HG03354 (cell line): ENCODE data around the gene NXPE1.

Source experiments
- ATAC-seq: cut with Tn5 transposase; IDR thresholded peaks from one replicate; pipeline ENCODE4 v1.9.1; 2021; ENCODE audit warnings: mild to moderate bottlenecking; ENCODE audit not compliant: unreplicated experiment, poor library complexity, severe bottlenecking

NXPE1 gene

DNA sequence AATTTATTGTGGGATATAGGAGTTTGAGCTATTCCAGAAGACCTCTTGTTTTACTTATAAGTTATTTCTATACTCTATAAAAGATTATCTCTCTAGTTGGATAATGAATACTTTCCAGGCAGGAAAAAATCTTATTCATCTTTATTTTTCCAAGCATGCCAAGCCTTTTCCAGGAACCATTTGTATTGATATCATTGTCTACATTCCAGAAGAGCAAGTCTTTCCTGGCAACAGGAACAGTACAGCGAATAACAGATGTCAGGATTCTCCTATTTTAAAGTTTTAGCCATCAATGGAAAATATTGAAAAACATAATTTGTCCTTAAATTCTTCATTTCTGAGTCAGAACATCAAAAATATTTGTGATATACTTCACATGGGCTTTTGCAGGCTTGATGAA lies 5.2 kb upstream of the NXPE1 start:
- ATAC-seq = no peak

DNA sequence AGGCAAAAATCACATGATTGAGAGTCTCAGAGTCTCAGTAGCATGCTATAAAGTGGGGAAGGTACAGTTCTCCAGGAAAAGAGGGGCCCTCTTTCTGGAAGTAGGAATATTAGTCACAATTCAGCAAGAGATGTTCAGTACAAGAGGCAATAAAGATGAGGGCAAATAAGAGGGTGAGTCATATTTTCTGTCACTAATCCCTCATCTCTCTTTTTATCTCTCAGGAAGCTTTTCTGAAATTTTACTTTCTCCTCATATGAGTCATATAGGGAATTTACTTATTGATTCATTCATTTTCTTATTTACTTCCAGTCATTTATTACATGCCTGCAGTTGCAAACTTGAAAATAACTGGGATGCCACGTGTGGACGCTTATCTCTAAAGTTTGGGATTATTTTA lies 3.4 kb upstream of the NXPE1 start:
- no peak for ATAC-seq

DNA sequence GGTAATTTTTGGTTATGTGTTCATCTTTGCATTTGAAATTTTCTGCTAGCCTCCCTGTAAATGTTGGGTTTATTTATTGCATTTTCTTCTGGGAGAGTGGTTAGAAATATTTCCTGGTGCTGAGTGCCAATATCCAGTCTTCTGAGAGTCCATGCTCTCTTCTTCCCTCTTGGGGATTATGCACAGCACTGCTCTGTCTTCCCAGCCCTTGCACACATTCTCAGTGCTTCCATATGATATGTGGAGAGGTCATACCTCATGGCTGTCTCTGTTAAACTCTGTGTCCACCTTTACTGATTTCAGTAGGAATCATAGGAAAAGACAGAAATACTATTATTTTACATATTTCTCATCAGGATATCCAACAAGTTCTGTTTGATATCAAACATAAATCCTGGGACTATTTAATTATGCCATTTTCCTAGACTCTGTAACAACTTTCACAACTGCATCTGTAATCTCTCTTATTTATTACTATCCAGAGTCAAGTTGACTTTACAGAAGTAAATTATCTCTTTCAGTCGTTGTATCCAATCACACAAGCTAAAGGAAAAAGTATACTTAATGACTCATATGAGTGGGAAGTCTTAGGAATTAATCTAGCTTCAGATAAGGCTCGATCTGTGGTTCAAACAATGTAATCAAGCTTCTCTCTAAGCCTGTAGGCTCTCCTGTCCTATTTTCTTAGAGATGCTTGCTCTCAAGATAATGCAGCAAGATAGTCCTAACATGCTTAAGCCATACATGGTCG lies 2.7 kb upstream of the NXPE1 start:
- no peak for ATAC-seq

DNA sequence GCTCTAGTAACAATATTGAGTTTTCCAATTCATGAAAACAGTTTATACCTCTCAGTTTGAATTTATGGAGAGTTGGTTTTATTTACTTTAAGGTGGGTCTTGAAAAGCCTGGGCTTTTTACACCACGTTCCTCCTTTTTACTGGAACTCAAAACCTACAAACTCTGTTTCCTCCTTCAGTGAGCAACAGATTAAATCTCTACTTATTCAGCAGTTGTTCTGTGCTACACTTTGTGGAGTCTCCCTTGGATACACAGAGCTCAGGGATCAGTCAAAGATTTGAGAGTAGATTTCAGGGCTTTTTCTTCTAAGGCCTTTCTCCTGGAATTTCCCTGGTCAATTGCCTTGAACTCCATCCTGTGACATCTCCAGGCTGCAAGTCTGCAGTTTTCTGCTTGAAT lies 3.5 kb downstream of the NXPE1 start:
- ATAC-seq = no peak

DNA sequence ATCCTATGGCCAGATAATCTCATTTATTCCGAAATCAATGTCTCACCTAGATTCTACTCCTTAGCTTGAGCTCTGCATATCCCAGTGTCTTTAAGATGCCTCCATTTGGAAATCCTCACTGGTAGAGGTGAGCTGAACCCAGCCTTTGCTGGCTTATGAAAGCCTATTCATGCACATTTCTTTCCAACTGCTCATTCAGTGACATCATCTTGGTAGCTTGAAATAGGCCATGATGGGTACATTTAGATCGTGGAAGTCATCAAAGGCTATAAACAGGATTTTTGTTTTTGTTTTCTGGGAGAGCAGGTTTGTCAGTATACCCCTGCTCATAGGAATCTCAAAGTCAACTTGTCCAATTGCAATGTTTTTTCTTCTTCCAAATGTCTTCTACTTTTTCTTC lies 6.0 kb downstream of the NXPE1 start:
- no peak for ATAC-seq

DNA sequence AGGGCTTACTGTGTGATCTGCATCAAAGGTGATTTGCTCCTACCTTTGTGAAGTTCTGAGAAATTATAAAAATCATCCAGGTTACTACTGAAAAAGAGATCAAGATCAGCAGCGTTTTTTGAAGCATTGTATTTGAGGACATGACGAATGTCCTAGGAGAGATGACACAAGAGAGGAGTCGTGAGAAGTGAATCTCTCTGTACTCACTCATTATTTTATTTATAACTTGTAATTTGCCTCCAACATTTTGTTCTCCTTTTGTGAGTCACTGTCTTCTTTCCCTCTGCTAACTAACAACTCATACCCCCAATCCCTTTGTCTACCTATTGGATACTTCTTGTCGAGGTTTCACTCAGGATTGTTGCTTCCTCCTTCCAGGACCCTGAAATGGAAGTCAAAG lies 8.6 kb downstream of the NXPE1 start:
- no peak for ATAC-seq

DNA sequence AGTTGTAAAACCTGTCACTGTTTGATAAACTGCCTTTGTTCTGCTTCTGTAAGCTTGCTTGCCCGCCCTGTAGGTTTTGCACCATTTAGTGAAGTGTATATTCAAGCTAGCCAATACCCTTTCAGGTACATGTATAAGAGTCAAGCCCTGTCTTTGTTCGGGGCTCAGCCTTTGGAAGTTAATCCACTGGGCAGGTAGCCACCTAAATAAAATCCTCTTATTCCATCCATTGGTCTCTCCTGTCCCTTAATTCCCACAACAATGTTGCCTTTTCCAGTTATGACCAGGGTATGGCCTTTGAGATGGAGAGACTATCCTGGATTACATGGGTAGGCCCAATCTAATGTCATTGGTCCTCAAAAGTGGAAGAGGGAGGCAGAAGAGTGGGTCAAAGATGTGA lies 34.0 kb downstream of the NXPE1 start:
- ATAC-seq = no peak

DNA sequence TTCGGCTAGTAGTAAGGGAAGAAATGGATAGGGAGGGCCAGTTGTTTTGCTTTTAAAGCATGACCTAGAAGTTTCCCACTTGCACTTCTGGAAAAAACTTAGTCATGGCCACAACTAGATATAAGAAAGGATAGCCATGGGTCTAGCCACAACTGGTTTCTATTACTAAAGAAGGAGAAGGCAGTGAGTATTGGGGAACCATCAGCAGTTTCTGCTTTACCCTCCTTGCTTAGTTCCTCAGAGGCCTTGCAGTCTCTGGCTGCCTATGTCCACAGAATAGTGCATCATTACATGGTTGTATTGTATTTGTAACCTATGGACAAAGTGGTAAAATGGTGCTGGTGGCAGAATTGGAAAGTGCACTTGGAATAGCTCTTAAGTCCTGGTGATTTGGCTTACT lies 35.6 kb downstream of the NXPE1 start:
- ATAC-seq = no peak

DNA sequence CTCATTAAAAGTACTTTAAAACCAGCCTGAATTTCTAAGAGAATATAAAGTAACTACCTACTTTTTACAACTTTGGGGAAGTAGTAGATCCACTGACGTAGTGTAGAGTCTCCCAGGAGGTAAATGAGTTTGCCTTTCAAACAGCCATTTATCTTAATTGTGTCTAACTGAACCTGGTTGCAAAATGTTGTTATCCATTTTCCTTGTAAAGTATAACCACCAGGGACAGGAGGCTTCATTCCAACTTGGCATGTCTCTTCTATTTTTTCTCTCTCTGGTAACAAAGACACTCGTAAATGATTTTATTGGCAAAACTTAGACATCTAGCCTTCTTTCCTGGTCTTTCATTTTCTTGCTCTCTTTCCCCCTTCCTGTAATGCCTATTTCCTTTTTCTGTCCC lies 36.9 kb downstream of the NXPE1 start:
- no peak for ATAC-seq

DNA sequence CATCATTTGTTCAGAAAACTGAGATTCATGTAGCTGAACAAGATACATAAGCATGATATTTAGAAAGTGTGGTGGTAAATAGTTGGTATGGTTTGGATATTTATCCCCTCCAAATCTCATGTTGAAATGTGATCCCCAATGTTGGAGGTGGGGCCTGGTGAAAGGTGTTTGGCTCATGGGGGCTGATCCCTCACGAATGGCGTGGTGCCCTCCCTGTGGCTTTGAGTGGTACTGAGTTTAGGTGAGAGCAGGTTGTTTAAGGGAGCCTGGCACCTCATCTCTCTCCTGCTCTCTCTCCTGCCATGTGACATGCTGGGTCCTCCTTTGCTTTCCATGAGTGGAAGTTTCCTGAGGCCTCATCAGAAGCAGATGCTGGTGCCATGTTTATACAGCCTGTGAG lies 48.1 kb downstream of the NXPE1 start:
- ATAC-seq = no peak

DNA sequence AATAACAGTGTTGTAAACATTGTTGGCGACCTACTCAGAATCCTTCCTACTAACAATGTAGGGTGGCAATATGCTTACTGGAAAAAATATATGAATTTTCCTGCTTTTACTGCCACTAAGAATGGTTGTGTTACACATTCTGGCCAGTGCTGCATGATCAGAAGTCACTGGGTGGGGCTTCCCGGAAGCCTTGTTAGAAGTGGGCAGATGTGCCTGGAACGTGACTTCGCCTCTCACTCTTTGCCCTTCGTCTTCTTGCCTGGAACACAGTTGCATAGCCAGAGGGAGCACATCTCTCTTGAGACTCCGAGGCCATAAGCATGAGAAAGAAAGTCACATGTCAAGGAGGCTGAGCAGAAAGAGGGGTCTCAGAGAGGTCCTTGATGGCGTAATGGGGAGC lies 48.6 kb downstream of the NXPE1 start:
- no peak for ATAC-seq

DNA sequence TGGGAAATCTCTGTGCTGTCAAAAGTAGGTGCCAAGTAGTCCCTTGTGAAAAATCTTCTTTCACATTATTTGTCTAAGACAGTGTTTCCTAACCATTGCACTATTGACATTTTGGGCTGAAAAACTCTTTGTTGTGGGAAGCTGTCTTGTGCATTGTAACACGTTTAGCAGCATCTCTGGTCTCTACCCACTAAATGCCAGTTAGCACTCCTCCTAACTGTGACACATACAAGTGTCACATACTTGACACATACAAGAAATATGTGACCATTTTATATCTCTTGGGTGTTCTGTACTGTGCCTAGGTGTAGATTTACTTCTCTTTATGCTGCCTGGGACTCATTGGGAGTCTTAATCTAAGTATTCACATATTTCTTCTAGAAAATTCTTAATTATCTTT lies 57.8 kb downstream of the NXPE1 start:
- ATAC-seq = no peak

DNA sequence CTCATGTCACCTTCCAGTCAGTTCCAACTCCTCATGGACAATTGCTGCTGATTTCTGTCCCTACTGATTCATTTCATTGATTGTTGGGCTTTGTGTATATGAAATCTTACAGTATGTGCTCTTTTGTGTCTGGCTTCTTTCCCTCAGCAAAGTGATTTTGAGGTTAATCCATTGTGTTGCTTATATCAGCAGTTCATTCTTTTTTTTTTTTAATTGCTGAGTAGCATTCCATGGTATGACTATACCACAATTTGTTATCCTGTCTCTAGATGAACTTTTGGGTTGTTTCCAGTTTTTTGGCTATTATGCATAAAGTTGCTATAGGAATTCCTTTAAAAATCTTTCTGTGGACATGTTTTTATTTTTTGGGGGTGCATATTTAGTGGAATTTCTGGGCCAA lies 59.9 kb downstream of the NXPE1 start:
- no peak for ATAC-seq

DNA sequence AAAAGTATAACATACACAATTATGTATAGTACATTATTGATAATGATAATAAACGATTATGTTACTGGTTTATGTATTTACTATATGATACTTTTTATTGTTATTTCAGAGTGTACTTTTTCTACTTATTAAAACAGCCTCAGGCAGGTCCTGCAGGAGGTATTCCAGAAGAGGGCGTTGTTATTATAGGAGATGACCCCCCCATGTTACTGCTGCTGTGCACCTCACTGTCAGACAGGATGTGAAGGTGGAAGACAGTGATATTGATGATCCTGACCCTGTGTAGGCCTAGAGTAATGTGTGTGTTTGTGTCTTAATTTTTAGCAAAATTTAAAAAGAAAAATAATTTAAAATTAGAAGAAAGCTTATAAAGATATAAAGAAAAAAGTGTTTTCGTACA lies 62.8 kb downstream of the NXPE1 start:
- no peak for ATAC-seq

DNA sequence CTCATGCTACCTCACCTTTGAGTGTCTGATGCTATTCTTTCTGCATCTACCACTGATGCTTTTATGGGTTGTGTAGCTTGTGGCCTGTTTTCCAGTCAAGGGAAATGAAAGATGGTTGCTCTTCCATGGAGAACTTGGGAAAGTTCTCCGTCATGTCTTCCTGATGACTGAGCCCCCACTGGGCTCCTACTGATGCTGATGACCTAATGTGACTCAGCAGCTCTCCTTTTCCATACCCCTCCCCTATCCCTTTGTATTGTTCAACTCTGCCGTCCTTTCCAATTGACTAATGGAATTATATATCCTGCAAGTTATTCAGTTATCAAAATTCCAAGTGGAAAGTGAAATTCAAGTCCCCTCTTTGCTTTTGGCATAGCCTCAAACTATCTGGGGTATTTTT lies 75.8 kb downstream of the NXPE1 start:
- no peak for ATAC-seq

DNA sequence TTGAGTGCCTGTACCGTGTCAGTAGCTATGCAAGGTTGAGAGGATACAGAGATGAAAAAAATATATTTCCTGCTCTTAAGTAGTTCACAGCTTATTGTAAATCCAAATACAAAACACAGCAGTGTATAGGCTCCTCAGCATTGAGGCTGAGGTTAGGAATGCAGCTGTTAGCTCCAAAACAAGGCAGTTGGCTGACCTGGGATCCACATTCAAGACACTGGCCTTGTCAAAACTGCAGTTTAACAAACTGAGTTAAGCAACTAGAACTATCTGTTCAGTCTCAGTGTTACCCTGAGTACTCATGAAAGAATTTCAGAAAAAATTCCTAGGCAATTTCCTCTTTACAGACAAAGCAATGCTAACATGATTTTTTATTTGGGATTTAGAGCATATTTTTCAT lies 77.6 kb downstream of the NXPE1 start:
- ATAC-seq = no peak

DNA sequence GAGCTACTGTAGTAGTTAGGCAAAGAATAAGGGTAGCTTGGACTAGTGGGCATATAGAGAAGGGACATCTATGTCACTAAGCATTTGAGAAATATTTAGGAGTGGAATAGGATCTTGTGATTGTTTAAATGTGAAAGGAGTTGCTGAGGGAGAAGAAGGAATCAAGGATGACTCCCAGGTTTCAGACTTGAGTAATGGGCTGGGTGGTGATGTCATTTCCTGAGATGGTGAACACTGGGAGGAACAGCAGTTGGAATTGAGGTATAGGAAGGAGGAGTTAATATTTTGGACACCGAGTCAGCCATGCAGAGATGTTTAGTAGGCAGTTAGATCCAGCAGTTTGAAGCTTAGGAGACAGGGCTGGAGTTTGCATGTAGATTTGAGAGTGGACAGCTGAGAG lies 80.3 kb downstream of the NXPE1 start:
- ATAC-seq = no peak

DNA sequence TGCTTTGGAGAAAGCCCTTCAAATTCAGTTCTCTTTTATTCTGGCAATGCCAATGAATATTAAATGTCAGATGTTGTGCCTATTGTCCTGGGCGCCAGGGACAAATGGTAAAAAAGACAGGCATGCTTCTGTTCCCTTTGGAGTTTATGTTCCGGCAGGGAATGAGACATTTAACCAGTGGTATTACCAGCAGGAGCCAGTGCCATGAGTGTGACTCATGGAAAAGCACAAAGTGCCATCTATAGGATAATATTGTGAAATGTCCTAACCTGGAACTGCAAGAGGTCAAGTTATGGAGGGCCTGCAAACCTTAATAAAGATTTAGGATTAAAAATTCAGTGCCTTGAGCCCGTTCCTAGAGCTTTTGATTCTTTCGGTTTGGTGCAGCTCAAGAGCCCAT lies 80.9 kb downstream of the NXPE1 start:
- no peak for ATAC-seq

DNA sequence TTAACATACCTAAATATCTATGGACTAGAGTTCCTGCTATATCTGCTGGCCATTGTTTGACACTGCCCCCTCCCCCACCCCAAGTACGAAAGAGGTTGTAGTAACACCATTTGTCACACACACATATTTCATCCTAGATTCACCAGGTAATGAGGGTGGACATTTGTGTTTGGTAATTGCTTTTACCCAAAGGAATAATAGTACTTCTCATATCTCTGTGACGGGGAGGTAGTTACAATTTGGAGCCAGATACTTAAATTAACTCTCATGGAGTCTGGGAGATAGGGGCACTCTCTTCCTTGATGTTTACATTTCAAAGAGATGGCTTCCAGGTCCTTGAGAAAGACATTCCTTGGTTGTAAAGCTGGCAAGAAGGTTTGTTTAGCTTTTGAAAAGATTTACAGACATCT lies 81.7 kb downstream of the NXPE1 start:
- no peak for ATAC-seq

DNA sequence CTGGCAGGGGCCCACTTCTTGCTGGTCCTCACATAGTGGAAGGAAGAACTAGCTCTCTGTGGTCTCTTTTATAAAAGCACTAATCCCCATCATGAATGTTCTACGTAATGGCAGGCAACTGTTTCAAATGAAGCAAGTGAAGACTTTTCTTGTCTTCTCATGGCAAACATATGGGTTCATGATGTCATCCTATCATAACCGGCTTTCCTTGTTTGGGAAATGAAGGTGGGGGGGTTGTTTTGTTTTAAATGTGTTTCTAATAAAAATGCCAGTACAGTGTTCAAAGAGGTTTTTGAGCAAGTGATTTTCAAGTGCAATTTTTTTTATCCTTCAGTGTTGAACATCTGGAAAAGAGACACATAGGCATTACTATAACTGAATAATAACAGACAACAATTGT lies 87.0 kb downstream of the NXPE1 start:
- no peak for ATAC-seq
